Gastrocnemius medialis (tissue), 4 donors: ENCODE results near the gene ELFN2. TPM values are rescaled to one million over a fixed set of nuclear protein-coding genes. Genes with fewer than 3 reads are reported as not detected.

Experiments used
- ATAC-seq, 2 donors: fragments of 150-250 bp; one replicate each; pipeline ENCODE4 v1.9.1; 2016
- DNase-seq, 2 donors: peaks; one replicate each; pipeline ENCODE4 v3.0.0-alpha.2; 2019
- H3K27ac ChIP-seq, 4 donors: fragments of 200-600 bp; sonication (generic); 1 replicate in 1 of 4; 2 replicates in 3 of 4; pipeline ENCODE4 v1.5.1; 2016 to 2018; ENCODE audit warnings: mild to moderate bottlenecking in 2 of 4, moderate library complexity in 1 of 4
- H3K27me3 ChIP-seq, 3 donors: fragments of 200-600 bp; sonication (generic) in 2 of 3; 1 replicate in 1 of 3; 2 replicates in 2 of 3; pipeline versions ENCODE4 v1.5.1 to v1.6.0; 2016 to 2019; ENCODE audit warnings: mild to moderate bottlenecking in 1 of 3, moderate library complexity in 1 of 3
- H3K36me3 ChIP-seq, 2 donors: fragments of 200-600 bp; sonication (generic) in 1 of 2; one replicate each; pipeline ENCODE4 v1.5.1; 2017 to 2018
- H3K4me1 ChIP-seq, 2 donors: fragments of 200-600 bp; sonication (generic) in 1 of 2; one replicate each; pipeline ENCODE4 v1.5.1; 2016 to 2017; ENCODE audit warnings: mild to moderate bottlenecking in 2 of 2
- H3K4me3 ChIP-seq, 4 donors: fragments of 200-600 bp; sonication (generic) in 3 of 4; 1 replicate in 1 of 4; 2 replicates in 3 of 4; pipeline ENCODE4 v1.5.1; 2016 to 2019; ENCODE audit warnings: mild to moderate bottlenecking in 2 of 4
- H3K9me3 ChIP-seq, 3 donors: fragments of 200-600 bp; sonication (generic) in 2 of 3; 1 replicate in 1 of 3; 2 replicates in 2 of 3; pipeline ENCODE4 v1.5.1; 2016 to 2019
- CTCF ChIP-seq, 5 experiments: fragments of 450-650 bp in 3 of 5; fragments of 200-600 bp in 2 of 5; sonication (generic) in 2 of 5; IDR thresholded peaks in 4 of 5; conservative IDR thresholded peaks in 1 of 5; 1 replicate in 4 of 5; 2 replicates in 1 of 5; pipeline ENCODE4 v1.5.1; 2016 to 2019; ENCODE audit warnings: antibody characterized with exemption in 5 of 5, mild to moderate bottlenecking in 3 of 5, moderate library complexity in 3 of 5
- POLR2A ChIP-seq, 2 donors: fragments of 450-650 bp; IDR thresholded peaks; one replicate each; pipeline ENCODE4 v1.6.1; 2017; ENCODE audit warnings: antibody characterized with exemption in 2 of 2, mild to moderate bottlenecking in 2 of 2, moderate library complexity in 2 of 2
- in situ Hi-C, 4 donors: fragments of 200-750 bp; cut with MboI; loops; one replicate each; pipeline versions ENCODE4 v1.15.0 to v1.8.0; 2017; ENCODE audit warnings: low sequenced_read_pairs in 4 of 4
- intact Hi-C: fragments of 100-400 bp; cut with DNase I; formaldehyde crosslinking; loops from one replicate; pipeline ENCODE4 v1.15.1; 2023; ENCODE audit warnings: low total_unique reads
- total RNA-seq, 4 donors: library from RNA; depleted of rRNA; stranded (reverse); fragments of >200 nt; gene quantifications; one replicate each; pipeline versions ENCODE4 v1.1.0 to v1.2.3, GENCODE V29; 2016

ELFN2 gene
- total RNA-seq, 4 donors from 2014 or later, result 0.02 to 0.03 TPM; not detected in 2

- intact Hi-C loops, result no loop called here
- Histone ChIP-seq H3K4me1 (no peaks in the 10 kb centered on the region), H3K4me3 (no peak overlapping the region), H3K27me3 (peaks cover 8 to 17% (median 9%) of the 10 kb centered on the region in 3 donors), H3K36me3 (no peaks in the 10 kb centered on the region), H3K27ac (no peak overlapping the region), H3K9me3 (no peaks in the 10 kb centered on the region)
- TF ChIP-seq CTCF (IDR thresholded peaks at IDR 0.05 in 4 of 5, conservative IDR thresholded peaks at IDR 0.05 in 1 of 5), result no peak
- TF ChIP-seq POLR2A (IDR thresholded peaks at IDR 0.05), result no peak
- in situ Hi-C loops, result no loop called here
- DNase-seq, result no peak
- no peak for ATAC-seq
Measured at GRCh38 chr22:37349043-37349814, 78.0 kb downstream of the ELFN2 start.

- H3K27me3 ChIP-seq, result peaks cover 5 to 14% (median 11%) of the 10 kb centered on the region in 3 donors
- intact Hi-C loops, result no loop called here
Measured at GRCh38 chr22:37346505-37346895, 80.8 kb downstream of the ELFN2 start.

GRCh38 chr22:37345863-37346504, 81.3 kb downstream of the ELFN2 start:
- Histone ChIP-seq H3K9me3 (no peaks in the 10 kb centered on the region), H3K27me3 (peaks cover 8 to 14% (median 14%) of the 10 kb centered on the region in 3 donors), H3K4me3 (no peak overlapping the region), H3K27ac (no peak overlapping the region), H3K36me3 (no peaks in the 10 kb centered on the region), H3K4me1 (no peaks in the 10 kb centered on the region)
- in situ Hi-C loops, result no loop called here
- intact Hi-C loops, result no loop called here
- DNase-seq (no peak), ATAC-seq (no peak)
- no peak for TF ChIP-seq CTCF (IDR thresholded peaks at IDR 0.05 in 4 of 5, conservative IDR thresholded peaks at IDR 0.05 in 1 of 5)
- no peak for TF ChIP-seq POLR2A (IDR thresholded peaks at IDR 0.05)

More at GRCh38 chr22:37346505-37346895, 80.8 kb downstream of the ELFN2 start:
- H3K4me3 ChIP-seq, result no peak overlapping the region
- no peak for DNase-seq
- H3K4me1 ChIP-seq, result no peaks in the 10 kb centered on the region
- H3K27ac ChIP-seq, result no peak overlapping the region
- H3K36me3 ChIP-seq, result no peaks in the 10 kb centered on the region
- ATAC-seq, result no peak
- in situ Hi-C loops, result no loop called here
- TF ChIP-seq POLR2A (IDR thresholded peaks at IDR 0.05), result no peak
- TF ChIP-seq CTCF (IDR thresholded peaks at IDR 0.05 in 4 of 5, conservative IDR thresholded peaks at IDR 0.05 in 1 of 5), result no peak
- H3K9me3 ChIP-seq, result no peaks in the 10 kb centered on the region

GRCh38 chr22:37344735-37345449, 82.4 kb downstream of the ELFN2 start:
- intact Hi-C loops, result no loop called here
- TF ChIP-seq CTCF (IDR thresholded peaks at IDR 0.05 in 4 of 5, conservative IDR thresholded peaks at IDR 0.05 in 1 of 5), result no peak
- no peak for TF ChIP-seq POLR2A (IDR thresholded peaks at IDR 0.05)
- Histone ChIP-seq H3K9me3 (no peaks in the 10 kb centered on the region), H3K4me3 (no peak overlapping the region), H3K27me3 (peaks cover 8 to 14% (median 14%) of the 10 kb centered on the region in 3 donors), H3K27ac (no peak overlapping the region), H3K36me3 (no peaks in the 10 kb centered on the region), H3K4me1 (no peaks in the 10 kb centered on the region)
- DNase-seq, result no peak
- ATAC-seq, result no peak
- in situ Hi-C loops, result no loop called here
